ENCODE measurements around the gene SLC31A1.
"Not testable (repeated sequence)": the region's sequence is repeated elsewhere in the genome, so short reads cannot be mapped to it uniquely, and the experiment has no call there.

SLC31A1 gene

DNA sequence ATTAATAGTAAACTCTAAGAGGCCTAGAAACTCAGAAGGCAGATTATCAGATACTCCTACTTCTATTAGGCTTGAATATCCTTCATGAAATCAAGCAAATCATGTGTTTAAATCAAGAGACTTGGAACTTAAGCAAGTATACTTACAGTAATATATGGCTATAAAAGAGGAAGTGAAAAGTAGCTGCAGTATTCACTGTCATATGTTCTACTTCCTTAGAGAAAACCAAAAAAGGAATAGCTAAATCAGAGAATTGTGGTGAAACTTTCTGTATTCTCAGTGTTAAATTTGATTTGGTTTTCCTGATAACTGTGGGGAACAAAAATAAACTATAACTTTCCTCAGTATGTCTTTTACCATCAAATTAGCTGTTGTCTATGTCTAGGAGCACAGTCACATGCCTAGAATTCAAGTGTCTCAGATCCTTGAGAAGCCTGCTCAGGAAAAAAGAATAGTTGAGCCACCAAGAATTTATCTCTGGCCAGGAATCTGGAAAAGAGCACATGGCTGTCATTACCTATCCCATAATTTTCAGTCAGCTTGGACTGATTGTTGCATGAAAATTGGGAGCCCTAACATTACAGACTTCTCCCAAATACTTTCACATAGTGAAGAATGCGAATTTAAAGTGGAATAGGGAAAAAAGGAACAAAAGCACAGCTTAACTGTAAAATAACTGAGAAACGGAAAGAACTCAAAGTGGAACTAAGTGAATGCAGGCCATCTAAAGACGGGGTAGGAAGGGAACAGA, 2.0 kb upstream of the SLC31A1 start:
- FAIRE-seq, result peak; percentile 83

GRCh38 chr9:113219969-113220368, 1.4 kb upstream of the SLC31A1 start:
- FAIRE-seq (peak; percentile 85), DNase-seq (ENCODE audit: extremely low spot score, insufficient read length, low read depth) (no peak)

More for the DNA sequence above, 2.0 kb upstream of the SLC31A1 start:
- no peak for DNase-seq (ENCODE audit: extremely low spot score, insufficient read length, low read depth)

GRCh38 chr9:113220467-113221002, 809 bp upstream of the SLC31A1 start:
- DNase-seq (ENCODE audit: extremely low spot score, insufficient read length, low read depth) (no peak), FAIRE-seq (no peak)

DNA sequence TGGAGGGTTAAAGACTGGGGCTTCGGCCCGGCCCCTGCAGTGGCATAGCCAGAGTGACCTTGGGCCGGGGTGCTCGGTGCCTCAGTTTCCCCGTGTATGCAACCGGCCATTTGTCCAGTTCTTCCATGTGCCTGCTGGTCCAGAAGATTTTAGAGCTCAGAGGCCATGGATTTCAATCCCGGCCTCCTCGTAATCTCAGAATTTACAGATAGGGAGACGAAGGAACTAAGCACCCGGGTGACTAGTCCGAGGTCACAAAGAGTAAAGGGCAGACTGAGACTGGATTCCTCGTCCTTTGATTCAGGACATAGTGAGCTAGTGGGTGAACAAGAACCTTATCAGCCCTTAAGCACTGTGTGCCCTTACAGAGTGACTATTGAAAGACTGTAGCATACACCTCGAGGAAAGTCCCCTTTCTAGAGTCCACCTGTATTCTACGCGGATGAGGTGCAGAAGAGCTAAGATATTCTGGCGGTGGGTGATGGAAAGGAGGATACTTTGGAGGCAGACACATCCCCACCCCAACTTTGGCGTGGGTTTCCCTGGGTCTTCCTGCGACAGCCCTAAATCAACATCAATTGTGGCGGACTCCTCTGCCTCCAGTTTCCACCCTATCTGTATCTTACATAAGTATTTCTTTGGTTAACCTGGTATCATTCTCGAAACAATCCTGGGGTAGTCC, 597 bp downstream of the SLC31A1 start:
- FAIRE-seq (no peak), DNase-seq (ENCODE audit: extremely low spot score, insufficient read length, low read depth) (no peak)

- no peak for DNase-seq (ENCODE audit: extremely low spot score, insufficient read length, low read depth)
- FAIRE-seq, result no peak
Measured at GRCh38 chr9:113222482-113222841, 1.1 kb downstream of the SLC31A1 start.

GRCh38 chr9:113223963-113224362, 2.6 kb downstream of the SLC31A1 start:
- DNase-seq (ENCODE audit: extremely low spot score, insufficient read length, low read depth), result no peak
- FAIRE-seq, result no peak

DNA sequence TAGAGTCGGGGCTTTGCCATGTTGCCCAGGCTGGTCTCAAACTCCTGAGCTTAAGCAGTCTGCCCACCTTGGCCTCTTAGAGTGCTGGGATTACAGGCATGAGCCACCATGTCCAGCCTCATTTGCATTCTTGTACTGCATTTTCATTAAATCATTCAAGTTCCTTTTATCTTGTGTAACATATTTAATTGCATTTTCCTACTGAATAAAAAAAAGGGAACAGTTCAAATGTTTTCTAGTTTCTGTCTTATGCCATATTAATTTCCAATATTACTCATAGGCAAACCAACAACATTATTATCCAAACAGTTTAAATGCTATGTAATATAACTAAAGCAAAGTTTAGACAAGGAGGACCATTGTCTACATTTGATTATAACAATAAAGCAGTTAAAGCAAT, 6.1 kb downstream of the SLC31A1 start:
- no peak for FAIRE-seq
- no peak for DNase-seq (ENCODE audit: extremely low spot score, insufficient read length, low read depth)

- DNase-seq (ENCODE audit: extremely low spot score, insufficient read length, low read depth), result no peak
- no peak for FAIRE-seq
Measured at GRCh38 chr9:113228130-113228665, 6.9 kb downstream of the SLC31A1 start.

GRCh38 chr9:113231701-113232100, 10.4 kb downstream of the SLC31A1 start:
- DNase-seq (ENCODE audit: extremely low spot score, insufficient read length, low read depth) (no peak), FAIRE-seq (no peak)

DNA sequence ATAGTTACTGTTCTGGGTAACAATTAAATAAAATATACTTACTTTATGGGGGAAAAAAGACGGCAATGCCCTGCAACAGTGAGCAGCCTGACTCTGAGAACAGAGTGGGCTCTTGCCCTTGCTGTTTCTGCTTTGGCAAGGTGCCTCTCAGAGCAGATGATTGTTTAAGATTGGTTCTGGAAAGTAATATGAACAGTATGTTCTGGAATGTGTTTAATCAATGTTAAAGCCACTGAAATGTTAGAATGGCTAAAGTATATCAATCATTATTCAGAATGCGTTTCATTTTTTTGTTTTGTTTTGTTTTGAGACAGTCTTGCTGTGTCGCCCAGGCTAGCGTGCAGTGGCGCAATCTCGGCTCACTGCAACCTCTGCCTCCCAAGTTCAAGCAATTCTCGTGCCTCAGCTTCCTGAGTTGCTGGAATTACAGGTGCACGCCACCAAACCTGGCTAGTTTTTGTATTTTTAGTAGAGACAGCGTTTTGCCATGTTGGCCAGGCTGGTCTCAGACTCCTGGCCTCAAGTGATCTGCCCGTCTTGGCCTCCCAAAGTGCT, 14.4 kb downstream of the SLC31A1 start:
- DNase-seq (ENCODE audit: extremely low spot score, insufficient read length, low read depth); FAIRE-seq: not testable (repeated sequence)

- DNase-seq (ENCODE audit: extremely low spot score, insufficient read length, low read depth), result no peak
- FAIRE-seq, result no peak
Measured at GRCh38 chr9:113237026-113237425, 15.7 kb downstream of the SLC31A1 start.

DNA sequence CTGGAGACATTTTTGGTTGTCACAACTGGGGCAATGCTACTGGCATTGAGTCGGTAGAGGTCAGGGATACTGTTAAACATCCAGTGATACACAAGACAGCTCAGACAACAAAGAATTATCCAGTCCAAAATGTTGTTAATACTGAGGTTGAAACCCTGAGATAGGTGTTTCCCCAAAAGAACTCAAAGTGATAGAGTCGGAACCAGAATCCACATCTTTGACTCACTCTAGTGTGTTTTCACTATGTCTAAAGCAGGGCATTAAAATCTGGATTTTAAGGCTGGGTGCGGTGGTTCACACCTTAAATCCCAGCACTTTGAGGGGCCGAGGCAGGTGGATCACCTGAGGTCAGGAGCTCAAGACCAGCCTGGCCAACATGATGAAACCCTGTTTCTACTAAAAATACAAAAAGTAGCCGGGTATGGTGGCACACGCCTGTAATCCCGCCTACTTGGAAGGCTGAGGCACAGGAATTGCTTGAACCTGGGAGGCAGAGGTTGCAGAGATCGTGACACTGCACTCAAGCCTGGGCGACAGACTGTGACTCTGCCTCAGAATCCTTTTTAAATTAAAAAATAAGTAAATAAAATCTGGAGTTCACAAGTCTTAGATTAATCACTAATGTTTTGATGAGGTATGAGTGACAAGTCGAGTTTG, 17.0 kb downstream of the SLC31A1 start:
- DNase-seq (ENCODE audit: extremely low spot score, insufficient read length, low read depth) (no peak), FAIRE-seq (no peak)

- FAIRE-seq, result no peak
Measured at GRCh38 chr9:113238859-113239232, 17.5 kb downstream of the SLC31A1 start.

DNA sequence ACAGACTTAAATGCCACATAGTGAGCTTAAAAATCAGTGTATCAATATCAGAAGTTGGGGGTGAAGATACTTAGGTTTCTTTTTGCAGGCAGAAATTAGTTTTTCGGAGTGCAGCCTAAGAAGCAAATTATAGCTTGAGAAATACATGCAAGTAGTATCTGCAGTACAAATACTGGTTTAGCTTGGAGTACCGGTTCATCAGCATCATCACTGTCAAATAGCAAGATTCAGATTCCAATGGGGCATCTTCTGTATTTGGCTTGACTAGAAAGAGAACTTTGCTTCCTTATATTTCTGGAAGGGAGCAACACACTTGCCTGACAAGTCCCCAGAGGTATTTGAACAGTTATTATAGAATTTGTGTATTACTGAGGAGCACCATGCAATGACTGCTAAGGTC, 19.8 kb downstream of the SLC31A1 start:
- FAIRE-seq (no peak), DNase-seq (ENCODE audit: extremely low spot score, insufficient read length, low read depth) (no peak)

More at GRCh38 chr9:113238859-113239232, 17.5 kb downstream of the SLC31A1 start:
- DNase-seq (ENCODE audit: extremely low spot score, insufficient read length, low read depth), result no peak

- no peak for DNase-seq (ENCODE audit: extremely low spot score, insufficient read length, low read depth)
- FAIRE-seq, result no peak
Measured at GRCh38 chr9:113244556-113244955, 23.2 kb downstream of the SLC31A1 start.

DNA sequence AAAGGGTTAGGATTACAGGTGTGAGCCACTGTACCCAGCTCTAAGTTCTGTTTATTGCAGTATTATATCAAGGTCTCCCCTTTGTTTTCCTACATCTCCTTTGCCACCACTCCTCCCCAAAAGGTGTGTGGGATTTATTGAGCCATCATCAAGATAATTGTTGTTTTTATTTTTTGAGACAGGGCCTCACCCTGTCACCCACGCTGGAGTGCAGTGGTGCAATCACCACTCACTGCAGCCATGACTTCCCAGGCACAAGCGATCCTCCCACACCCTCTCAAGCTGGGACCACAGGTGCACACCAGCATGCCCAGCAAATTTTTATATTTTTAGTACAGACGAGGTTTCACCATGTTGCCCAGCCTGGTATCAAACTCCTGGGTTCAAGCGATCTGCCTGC, 24.6 kb downstream of the SLC31A1 start:
- FAIRE-seq (no peak), DNase-seq (ENCODE audit: extremely low spot score, insufficient read length, low read depth) (no peak)

GRCh38 chr9:113246928-113247327, 25.6 kb downstream of the SLC31A1 start:
- DNase-seq (ENCODE audit: extremely low spot score, insufficient read length, low read depth) (no peak), FAIRE-seq (no peak)

GRCh38 chr9:113247640-113248039, 26.3 kb downstream of the SLC31A1 start:
- FAIRE-seq, result no peak
- DNase-seq (ENCODE audit: extremely low spot score, insufficient read length, low read depth), result no peak

DNA sequence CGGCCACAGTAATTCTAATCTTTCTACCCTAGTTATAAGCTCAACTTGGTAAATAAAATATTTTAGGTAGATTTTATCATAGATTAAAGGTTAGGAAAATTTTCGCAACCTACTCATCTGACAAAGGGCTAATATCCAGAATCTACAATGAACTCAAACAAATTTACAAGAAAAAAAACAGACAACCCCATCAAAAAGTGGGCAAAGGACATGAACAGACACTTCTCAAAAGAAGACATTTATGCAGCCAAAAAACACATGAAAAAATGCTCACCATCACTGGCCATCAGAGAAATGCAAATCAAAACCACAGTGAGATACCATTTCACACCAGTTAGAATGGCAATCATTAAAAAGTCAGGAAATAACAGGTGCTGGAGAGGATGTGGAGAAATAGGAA, 28.3 kb downstream of the SLC31A1 start:
- not testable (repeated sequence) for FAIRE-seq; DNase-seq (ENCODE audit: extremely low spot score, insufficient read length, low read depth)

DNA sequence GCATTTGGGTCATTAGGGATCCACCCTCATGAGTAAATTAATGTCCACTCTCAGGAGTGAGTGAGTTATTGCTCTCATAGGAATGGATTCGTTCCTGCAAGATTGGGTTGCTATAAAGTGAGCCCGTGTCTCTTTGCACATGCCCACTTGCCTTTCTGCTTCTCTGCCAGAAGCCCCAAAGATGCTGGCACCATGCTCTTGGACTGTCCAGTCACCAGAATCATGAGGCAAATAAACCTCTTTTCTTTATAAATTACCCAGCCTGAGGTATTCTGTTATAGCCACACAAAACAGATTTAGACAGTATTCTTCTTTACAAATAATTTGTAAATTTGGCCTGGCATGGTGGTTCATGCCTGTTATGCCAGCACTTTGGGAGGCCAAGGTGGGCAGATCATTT, 29.5 kb downstream of the SLC31A1 start:
- DNase-seq (ENCODE audit: extremely low spot score, insufficient read length, low read depth), result no peak
- FAIRE-seq, result no peak

Measured in GM18507 (cell line).